H1 (cell line): ENCODE data around the gene MACROD2. TPM values are rescaled to one million over a fixed set of nuclear protein-coding genes. Genes with fewer than 3 reads are reported as not detected.

Source experiments
- EP300 ChIP-seq, 2 experiments: IDR thresholded peaks; 1 replicate in 1 of 2; 2 replicates in 1 of 2; pipeline ENCODE4 v1.6.1; 2011 to 2012; ENCODE audit warnings: low read depth in 2 of 2, low read length in 2 of 2, mild to moderate bottlenecking in 2 of 2, borderline replicate concordance in 1 of 2, inconsistent platforms in 1 of 2, moderate library complexity in 1 of 2
- RBBP5 ChIP-seq: IDR thresholded peaks from 2 replicates; pipeline ENCODE4 v1.7.1; 2012; ENCODE audit warnings: low read depth, mild to moderate bottlenecking, inconsistent platforms, low read length, moderate library complexity, borderline replicate concordance
- polyA plus RNA-seq, 7 experiments: library from polyadenylated mRNA; depleted of rRNA in 3 of 7; stranded (reverse) in 5 of 7; unstranded in 2 of 7; fragments of >200 nt in 5 of 7; fragments of 200-250 nt in 2 of 7; gene quantifications; 1 replicate in 5 of 7; 2 replicates in 1 of 7; 4 replicates in 1 of 7; pipeline versions ENCODE4 v1.2.1 to v1.2.3, GENCODE V29; 2011 to 2013; ENCODE audit warnings: missing spikeins in 2 of 7, mixed read lengths in 2 of 7
- total RNA-seq: library from RNA; stranded (reverse); fragmentation: NEBNext Ultra II Directional; extraction: Animal tissue kit (Norgen Biotek cat#: 25700); gene quantifications from 2 replicates; pipeline ENCODE4 v1.2.1, GENCODE V29; 2021

Gene MACROD2
- total and polyA plus RNA-seq, 2 of the 8 experiments (the other 6 are each of a cell fraction or from before 2014, with no cell fraction given): 0.70 to 3.9 TPM

DNA sequence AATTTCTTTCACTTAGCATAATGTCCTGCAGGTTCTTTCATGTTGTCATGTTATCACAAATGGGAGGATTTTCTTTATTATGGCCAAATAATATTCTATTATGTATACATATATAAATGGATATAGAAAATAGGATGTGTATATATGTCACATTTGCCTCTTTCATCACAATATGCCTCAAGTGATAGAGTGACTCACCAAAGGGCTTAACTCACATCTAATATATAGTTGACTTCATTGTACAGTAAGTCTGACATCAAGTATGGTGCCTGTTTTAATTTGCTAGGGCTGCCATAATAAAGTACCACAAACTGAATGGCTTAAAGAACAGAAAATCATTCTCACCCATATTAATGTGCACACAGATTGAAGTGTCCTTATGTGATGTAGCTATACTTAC is 778.2 kb downstream of the MACROD2 start (continued):
- TF ChIP-seq EP300 (IDR thresholded peaks at IDR 0.05; ENCODE audit: borderline replicate concordance in 1 of 2, low read depth in 2 of 2, low read length in 2 of 2) (no peak), RBBP5 (no peak)
